ENCODE measurements around the gene ARHGAP31. TPM values are rescaled to one million over a fixed set of nuclear protein-coding genes. Genes with fewer than 3 reads are reported as not detected.

Gene ARHGAP31
- total and polyA plus RNA-seq, 2 donors from 2014 or later: 3.2 to 28.7 TPM

DNA sequence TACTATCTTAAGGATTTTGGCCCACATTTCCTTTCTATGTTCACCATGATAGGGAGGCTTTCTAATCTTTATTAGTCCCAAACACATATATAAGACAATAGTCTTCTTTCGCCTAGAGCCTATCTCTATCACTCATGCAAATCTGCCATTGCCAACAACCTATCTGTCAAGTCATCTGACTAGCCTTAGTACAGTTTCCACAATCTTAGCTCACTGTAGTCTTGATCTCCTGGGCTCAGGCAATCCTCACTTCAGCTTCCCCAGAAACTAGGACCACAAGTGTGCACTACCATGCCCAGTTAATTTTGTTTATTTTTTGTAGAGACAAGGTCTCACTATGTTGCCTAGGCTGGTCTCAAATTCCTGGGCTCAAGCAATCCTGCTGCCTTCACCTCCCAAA, 162.3 kb downstream of the ARHGAP31 start:
- no peak for FAIRE-seq
- no peaks in the 10 kb centered on the region for H3K9me3 ChIP-seq (ENCODE audit: control insufficient read depth in 2 of 3, insufficient read depth in 1 of 3, low read length in 3 of 3)
- intact Hi-C loops (cut with DNase I): no loop called here
- DNase-seq: no peak
- H3K27ac ChIP-seq (ENCODE audit: low read depth in 2 of 2, low read length in 2 of 2): no peak overlapping the region
- no peak for TF ChIP-seq CTCF (IDR thresholded peaks at IDR 0.05; ENCODE audit: borderline replicate concordance, extremely low read depth, insufficient read depth)
- no peaks in the 10 kb centered on the region for H3K27me3 ChIP-seq (ENCODE audit: control insufficient read depth, insufficient read depth, low read length)
- H3K4me3 ChIP-seq (ENCODE audit: low read length in 3 of 3): no peak overlapping the region
- no peaks in the 10 kb centered on the region for H3K4me1 ChIP-seq (ENCODE audit: control insufficient read depth in 2 of 3, insufficient read depth in 2 of 3, low read depth in 1 of 3, low read length in 3 of 3)
- no peak overlapping the region for H3K9ac ChIP-seq (ENCODE audit: low read length in 3 of 3)
- peaks cover 13 to 38% (median 33%) of the 10 kb centered on the region in 3 donors for H3K36me3 ChIP-seq (ENCODE audit: control insufficient read depth in 2 of 3, insufficient read depth in 3 of 3, low read length in 3 of 3)

- H3K36me3 ChIP-seq (ENCODE audit: control insufficient read depth in 2 of 3, insufficient read depth in 3 of 3, low read length in 3 of 3): peaks cover 12 to 32% (median 31%) of the 10 kb centered on the region in 3 donors
- no peak overlapping the region for H3K27ac ChIP-seq (ENCODE audit: low read depth in 2 of 2, low read length in 2 of 2)
- FAIRE-seq: no peak
- no peak overlapping the region for H3K9ac ChIP-seq (ENCODE audit: low read length in 3 of 3)
- peaks cover 0 to 4% (median 0%) of the 10 kb centered on the region in 3 donors for H3K4me1 ChIP-seq (ENCODE audit: control insufficient read depth in 2 of 3, insufficient read depth in 2 of 3, low read depth in 1 of 3, low read length in 3 of 3)
- TF ChIP-seq CTCF (IDR thresholded peaks at IDR 0.05; ENCODE audit: borderline replicate concordance, extremely low read depth, insufficient read depth): no peak
- no peak overlapping the region for H3K4me3 ChIP-seq (ENCODE audit: low read length in 3 of 3)
- no peak for DNase-seq
- no peaks in the 10 kb centered on the region for H3K9me3 ChIP-seq (ENCODE audit: control insufficient read depth in 2 of 3, insufficient read depth in 1 of 3, low read length in 3 of 3)
- intact Hi-C loops (cut with DNase I): no loop called here
- H3K27me3 ChIP-seq (ENCODE audit: control insufficient read depth, insufficient read depth, low read length): no peaks in the 10 kb centered on the region
These were observed 163.1 kb downstream of the ARHGAP31 start for GRCh38 chr3:119457246-119457645.

DNA sequence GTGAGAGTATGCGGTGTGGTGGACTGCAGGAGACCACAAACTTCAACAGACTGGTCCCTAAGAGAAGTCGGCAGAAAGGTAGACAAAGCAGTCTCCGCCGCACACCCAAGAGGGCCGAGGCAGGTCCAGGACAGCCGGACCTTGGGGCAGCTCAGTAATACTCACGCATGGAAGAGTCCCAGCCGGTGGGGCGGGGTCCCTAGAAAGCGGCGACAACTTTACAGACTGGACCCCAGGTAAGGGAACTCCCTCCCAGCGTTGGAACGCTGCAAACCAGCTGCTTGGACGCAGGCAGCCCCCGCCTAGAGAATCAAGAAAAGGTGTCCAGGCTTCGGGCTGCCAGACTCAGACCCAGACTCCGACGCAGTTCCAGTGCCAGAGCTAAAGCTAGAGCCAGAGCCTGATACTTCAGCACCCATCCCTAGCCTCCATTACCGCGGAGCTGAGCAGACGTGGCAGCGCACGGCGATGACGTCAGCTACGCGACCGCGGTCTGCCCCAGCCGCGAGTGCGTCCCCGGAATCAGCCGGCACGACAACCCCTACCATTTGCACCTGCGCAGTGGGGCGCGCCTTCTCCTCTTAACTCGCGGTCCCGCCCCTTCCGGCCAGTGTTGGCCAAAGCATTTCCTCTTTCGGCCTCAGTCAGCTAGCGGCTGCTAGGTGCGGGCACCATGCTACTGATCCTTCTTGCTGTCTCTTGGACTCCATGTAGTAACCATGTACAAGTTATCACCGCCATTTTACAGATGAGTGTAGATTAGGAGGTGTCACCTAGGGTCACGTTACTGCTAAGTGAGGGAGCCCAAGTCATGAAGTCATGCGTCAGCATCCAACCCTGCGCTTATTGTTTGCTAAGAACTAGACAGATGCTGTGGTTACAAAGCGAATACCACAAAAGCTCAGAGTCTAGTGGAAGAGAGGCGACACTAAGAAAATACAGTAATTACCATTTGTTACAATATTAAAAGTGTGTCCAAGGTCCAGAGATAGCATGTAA, 169.3 kb downstream of the ARHGAP31 start, which contains the start of gene TMEM39A:
Gene TMEM39A (minus strand): TSS at position 445 of the 999 bp plus-strand sequence. CDS start 1,541 bp downstream, outside the sequence.
- H3K4me1 ChIP-seq (ENCODE audit: control insufficient read depth in 2 of 3, insufficient read depth in 2 of 3, low read depth in 1 of 3, low read length in 3 of 3): peaks cover 0 to 13% (median 11%) of the 10 kb centered on the region in 3 donors
- peak; percentile 99 to 100 (median 100) for DNase-seq
- peak within 1 kb of the TSS; percentile 75 to 90 for H3K27ac ChIP-seq (ENCODE audit: low read depth in 2 of 2, low read length in 2 of 2)
- intact Hi-C loops (cut with DNase I): no loop called here
- TF ChIP-seq CTCF (IDR thresholded peaks at IDR 0.05; ENCODE audit: borderline replicate concordance, extremely low read depth, insufficient read depth): no peak
- peak; percentile 76 for FAIRE-seq
- H3K4me3 ChIP-seq (ENCODE audit: low read length in 3 of 3): peak within 1 kb of the TSS; percentile 67 to 100 (median 96)
- peaks cover 0 to 11% (median 5%) of the 10 kb centered on the region in 3 donors for H3K36me3 ChIP-seq (ENCODE audit: control insufficient read depth in 2 of 3, insufficient read depth in 3 of 3, low read length in 3 of 3)
- H3K9ac ChIP-seq (ENCODE audit: low read length in 3 of 3): peak within 1 kb of the TSS; percentile 52 to 100 (median 84)
- no peaks in the 10 kb centered on the region for H3K27me3 ChIP-seq (ENCODE audit: control insufficient read depth, insufficient read depth, low read length)
- no peaks in the 10 kb centered on the region for H3K9me3 ChIP-seq (ENCODE audit: control insufficient read depth in 2 of 3, insufficient read depth in 1 of 3, low read length in 3 of 3)

Measured in kidney (tissue), 14 donors.